HFF-Myc (cell line): ENCODE measurements around the gene TPRG1.

ENCODE experiments used
- DNase-seq: peaks from one replicate; pipeline ENCODE4 v3.0.0-alpha.2; 2011; ENCODE audit warnings: low read depth; ENCODE audit errors: extremely low read depth
- H3K4me3 ChIP-seq: replicated peaks from 2 replicates; pipeline ENCODE4 v1.5.1; 2011; ENCODE audit warnings: low read depth, mild to moderate bottlenecking, control low read depth, low read length
- CTCF ChIP-seq: IDR thresholded peaks from 2 replicates; pipeline ENCODE4 v1.5.1; 2012; ENCODE audit warnings: mild to moderate bottlenecking, low read depth, low read length, control low read depth; ENCODE audit errors: missing control alignments

The TPRG1 gene

DNA sequence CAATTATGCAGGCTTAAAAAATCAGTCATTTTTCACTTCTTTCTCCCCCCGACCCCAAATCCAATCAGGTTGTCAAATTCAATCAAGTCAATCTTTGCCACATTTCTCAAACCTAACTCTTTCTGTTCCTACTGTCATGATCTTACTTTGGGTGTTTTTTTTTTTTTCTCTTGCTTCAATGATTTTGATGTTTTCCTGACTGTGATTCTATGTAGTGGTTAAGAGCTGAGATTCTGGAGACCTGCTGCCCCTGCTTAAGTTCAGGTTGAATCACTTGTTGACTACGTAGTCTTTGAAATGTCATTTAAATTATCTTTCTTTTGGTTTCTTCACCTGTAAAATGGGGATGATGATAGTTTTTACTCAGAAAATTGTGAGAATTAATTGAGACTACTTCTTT is 117.5 kb downstream of the TPRG1 start:
- no peak for TF ChIP-seq CTCF
- DNase-seq, result no peak
- H3K4me3 ChIP-seq, result no peak overlapping the region

DNA sequence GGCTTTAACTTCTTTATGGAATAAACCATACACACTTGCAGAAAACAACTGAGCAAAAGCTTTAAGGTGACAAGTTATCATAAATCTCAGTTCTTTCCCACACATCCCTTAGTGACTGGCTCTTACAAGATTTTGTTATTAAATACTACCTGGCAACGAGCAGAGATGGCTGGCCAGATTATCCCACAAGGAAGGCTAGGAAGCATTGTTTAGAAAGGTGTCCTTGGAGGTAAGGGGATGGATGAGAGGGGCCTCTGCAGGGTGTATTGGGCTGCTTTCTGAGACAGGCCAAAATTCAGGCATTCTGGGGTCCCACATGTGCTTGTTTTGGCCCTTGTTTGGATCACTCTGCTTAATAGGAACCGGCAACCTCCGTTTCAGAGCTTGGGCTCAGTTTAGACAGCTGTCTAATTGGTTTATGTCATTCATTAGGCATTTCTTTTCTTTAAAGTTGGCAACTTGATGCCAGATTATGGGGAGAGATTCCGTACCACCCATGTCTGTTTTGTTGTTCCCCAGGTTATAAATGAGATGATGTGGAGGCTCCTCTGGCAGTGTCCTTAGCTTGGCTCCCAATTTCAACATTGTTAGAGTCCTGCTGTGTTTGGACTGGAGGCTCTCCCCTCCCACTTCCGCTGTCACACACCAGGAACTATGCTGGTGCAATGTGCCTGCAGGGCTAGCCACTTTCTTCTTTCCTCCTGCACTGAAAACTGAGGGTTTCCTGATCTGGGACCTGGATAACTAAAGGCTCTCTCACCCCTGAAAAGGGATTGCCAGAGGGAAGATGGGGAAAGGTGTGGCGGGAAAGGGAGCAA is 121.1 kb downstream of the TPRG1 start:
- DNase-seq, result no peak
- H3K4me3 ChIP-seq, result no peak overlapping the region
- no peak for TF ChIP-seq CTCF

- H3K4me3 ChIP-seq, result no peak overlapping the region
- TF ChIP-seq CTCF, result no peak
These were observed 122.9 kb downstream of the TPRG1 start for GRCh38 chr3:189294649-189295048.

GRCh38 chr3:189295089-189295488 is 123.3 kb downstream of the TPRG1 start:
- no peak for TF ChIP-seq CTCF
- no peak for DNase-seq
- no peak overlapping the region for H3K4me3 ChIP-seq

More at GRCh38 chr3:189294649-189295048, 122.9 kb downstream of the TPRG1 start:
- DNase-seq, result no peak

DNA sequence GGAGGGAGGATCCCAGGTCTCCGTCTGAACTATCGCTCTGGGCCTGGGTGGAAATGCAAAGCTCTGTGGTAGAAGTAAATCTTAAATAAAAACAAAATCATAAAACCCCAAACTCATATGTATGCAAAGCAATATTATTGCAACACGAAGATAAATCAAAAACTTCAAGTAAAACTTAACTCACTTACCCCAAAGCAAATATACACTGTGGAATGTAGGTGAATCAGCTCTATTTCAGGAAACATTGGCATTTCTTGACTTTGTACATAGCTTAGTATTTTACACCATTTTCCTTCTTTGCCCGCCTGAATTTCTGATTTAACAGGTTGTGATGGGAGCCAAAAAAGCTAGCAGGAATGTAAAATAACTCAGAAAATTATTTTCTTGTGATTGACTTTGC is 126.2 kb downstream of the TPRG1 start:
- no peak for DNase-seq
- no peak for TF ChIP-seq CTCF
- no peak overlapping the region for H3K4me3 ChIP-seq

GRCh38 chr3:189298469-189299375 is 127.0 kb downstream of the TPRG1 start:
- DNase-seq, result no peak
- TF ChIP-seq CTCF, result no peak
- H3K4me3 ChIP-seq, result no peak overlapping the region
